ENCODE results near the gene AOX1.
"Not testable (repeated sequence)": the region's sequence is repeated elsewhere in the genome, so short reads cannot be mapped to it uniquely, and the experiment has no call there.

AOX1 gene

GRCh38 chr2:200631287-200631686 is 45.5 kb downstream of the AOX1 start:
- DNase-seq = no peak

- DNase-seq = no peak
Observed at GRCh38 chr2:200634231-200634964, 48.6 kb downstream of the AOX1 start.

- no peak for DNase-seq
Observed at GRCh38 chr2:200635251-200635650, 49.4 kb downstream of the AOX1 start.

DNA sequence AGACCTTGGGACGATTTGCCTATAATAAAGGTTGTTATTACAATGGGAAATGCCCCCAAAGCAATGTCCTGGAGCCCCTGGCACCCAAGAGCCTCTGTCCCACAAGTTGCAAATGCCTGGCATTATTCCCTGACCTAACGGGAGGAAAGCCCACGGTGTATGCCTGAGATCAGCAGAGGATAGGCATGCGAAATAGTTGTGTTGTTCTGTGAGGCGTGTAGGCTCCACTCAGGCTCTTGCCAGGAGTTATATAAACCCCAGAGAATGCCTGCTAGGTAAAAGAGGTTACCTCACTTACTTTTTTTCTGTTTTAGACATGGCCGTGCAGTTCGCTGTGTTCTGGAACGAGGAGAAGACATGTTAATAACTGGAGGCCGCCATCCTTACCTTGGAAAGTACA is 52.1 kb downstream of the AOX1 start:
- no peak for DNase-seq

DNA sequence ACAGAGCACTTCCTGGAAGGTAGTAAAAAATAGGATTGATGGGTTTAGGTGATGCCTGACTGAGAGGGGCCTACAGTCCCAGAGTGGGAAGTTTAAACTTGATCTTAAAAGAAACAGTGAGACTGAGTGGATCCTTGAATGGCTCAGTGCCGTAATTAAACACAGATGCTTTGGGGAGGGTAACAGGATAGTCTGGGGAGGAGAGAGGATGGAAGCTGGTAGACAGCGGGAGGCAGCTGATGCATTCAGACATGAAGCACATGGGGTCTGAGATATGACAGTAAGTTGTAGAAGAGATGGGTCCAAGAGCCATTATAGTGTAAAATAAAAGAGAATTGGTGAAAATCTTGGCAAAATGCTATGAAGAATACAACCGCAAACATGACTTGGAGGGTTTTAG is 54.4 kb downstream of the AOX1 start:
- no peak for DNase-seq

- no peak for DNase-seq
Observed at GRCh38 chr2:200640901-200641300, 55.1 kb downstream of the AOX1 start.

DNA sequence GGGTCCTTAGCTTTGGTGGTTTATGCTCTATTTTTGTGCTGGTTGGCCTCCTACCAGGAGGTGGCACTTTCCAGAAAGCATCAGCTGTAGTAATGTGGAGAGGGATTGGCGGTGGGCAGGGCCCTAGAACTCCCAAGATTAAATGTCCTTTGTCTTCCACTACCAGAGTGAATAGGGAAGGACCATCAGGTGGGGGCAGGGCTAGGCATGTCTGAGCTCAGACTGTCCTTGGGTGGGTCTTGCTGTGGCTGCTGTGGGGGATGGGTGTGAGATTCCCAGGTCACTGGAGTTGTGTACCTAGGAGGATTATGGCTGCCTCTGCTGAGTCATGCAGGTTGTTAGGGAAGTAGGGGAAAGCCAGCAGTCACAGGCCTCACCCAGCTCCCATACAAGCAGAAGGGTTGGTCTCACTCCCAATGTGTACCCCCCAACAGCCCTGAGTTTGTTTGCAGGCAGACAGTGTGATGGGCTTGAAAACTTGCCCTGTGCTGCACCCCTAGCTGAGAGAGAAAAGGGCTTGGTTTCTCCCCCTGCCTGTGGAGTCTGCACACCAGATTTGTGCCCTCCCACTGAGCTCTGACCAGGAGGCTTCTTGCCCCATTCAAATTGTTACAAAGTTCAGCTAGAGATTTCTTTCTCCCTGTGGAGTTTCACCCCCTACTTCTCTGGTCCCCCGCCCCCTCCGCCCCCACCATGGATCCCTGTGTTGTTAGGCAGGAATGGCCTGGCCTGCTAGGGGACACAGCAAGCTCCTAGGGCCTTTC is 62.9 kb downstream of the AOX1 start:
- not testable (repeated sequence) for DNase-seq

- DNase-seq = no peak
Observed at GRCh38 chr2:200649724-200650123, 63.9 kb downstream of the AOX1 start.

- DNase-seq = no peak
Observed at GRCh38 chr2:200650195-200650594, 64.4 kb downstream of the AOX1 start.

DNA sequence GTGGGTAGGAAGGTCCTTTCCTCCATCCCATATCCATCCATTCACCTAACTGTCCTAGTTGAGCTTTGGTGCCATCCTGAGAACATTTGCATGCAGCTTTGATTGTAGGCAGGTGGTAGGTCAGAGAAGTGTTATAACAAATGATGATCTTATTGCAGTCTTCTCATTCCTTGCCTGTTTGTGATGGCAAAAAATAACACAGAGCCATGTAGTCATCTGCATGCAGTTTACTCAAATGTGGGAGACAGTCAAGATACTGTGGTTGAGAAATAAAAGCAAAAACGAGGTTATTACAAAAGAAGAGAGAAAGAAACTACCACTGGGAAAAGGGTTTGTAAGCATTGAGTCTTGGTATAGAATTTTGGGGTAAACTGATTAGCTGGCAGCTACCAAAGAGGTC is 66.3 kb downstream of the AOX1 start:
- DNase-seq = no peak

DNA sequence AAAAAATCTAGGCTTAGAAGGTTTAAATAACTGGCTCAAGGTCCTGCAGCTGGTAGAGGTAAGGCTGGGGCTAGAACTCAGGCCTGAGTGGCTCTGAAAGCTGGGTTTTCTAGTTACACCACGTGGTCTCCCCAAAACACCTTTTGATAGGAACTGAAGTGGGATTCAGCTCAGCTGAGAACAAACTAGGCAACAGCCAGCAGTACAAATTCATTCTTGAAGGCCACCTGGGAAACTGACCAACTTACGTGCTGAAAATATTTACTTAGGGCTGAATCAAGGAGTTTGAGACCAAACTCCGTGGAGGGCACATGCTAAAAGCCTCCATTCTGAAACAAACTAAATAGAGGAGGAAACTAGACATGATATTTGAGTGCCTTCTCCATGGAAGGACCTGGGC is 67.2 kb downstream of the AOX1 start:
- no peak for DNase-seq

DNA sequence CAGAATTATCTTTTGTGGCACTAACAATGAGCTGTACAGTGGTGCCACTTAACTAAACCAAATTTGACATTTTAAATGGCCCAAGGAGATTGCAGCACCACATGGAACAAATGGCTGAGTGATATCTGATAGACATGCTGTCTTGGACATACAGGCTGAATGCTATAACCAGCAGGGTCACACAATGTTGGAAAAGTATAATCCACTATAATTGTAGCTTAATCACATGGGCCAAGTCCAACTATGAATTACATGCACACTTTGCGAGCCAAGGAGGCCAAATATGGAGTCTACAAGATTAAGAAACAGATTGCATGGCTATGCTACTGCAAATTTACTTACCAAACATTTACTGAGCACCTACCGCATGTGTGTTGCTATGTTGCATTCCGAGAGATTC is 69.0 kb downstream of the AOX1 start:
- no peak for DNase-seq

DNA sequence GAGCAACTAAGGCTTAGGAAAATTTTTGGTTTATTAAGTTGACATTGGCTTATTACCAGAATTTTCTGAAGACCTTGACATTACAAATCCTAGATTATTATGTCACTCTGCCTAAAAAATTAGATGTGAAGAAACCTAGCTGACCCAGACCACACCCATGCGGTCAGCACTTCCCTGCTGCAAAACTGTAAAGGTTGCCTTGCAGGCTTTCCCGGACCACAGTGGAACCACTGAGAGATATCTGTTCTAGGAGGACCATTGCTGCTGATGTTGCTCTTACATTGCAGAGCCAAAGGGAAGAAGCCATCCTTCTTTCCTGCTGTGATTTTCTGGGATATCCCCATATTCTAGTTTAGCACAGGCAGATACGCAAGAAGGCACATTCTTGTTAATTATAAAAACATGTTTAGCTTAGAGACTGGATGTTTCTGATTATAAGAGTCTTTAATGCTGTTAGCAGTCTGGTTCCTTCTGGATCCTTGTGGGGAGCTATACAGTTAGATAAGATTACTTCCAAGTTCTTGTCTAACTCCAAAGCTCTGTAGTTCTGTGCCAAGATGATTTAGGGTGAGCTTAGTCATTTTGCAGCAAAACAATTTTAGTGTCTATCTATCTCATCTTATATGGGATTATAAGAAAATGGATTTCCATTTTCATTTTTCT is 70.2 kb downstream of the AOX1 start:
- DNase-seq = no peak

DNA sequence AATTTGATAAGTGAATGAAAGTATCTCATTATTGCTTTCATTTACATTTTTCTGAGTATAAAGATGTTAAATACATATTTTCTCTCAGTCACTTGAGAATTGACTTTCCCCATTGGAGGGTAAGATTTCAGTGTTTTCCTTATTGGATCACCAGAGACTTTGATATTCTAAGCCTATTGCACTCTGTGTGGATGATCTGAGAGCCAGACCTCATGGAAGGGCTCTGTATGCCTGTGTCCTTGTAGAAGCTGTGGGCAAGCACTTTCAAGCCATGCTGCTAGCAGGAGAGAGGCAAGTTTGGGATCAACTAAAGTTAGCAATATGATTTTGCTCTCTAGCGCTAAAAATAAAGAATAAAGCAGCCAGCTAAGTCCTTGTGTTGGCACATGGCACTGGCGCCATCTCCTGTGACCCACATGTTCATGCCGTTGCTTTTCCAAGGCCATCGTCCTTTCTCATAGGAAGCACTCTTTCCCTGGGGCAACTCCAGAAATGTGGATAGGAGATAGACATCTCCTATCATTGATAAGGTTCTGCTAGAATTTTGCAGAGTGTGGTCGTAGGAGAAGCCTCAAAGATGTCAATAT is 72.6 kb downstream of the AOX1 start:
- no peak for DNase-seq

GRCh38 chr2:200659410-200659809 is 73.6 kb downstream of the AOX1 start:
- no peak for DNase-seq

DNA sequence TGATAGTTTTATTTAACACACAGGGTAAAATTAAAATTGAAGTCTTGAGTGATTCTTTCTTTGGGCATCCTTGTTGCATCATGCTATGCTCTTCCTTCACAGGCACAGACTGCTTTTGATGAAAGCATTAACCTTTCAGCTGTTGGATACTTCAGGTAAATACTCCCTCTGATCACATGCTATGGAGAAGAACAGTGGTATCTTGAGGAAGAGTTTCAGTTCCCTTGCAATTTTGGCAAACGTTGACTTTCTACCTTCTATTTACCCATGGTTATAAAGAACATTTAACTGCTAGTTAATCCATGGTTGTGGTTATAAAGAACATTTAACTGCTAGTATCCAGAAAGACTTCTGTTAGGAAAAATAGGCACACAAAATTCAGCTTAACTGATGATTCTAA is 75.7 kb downstream of the AOX1 start:
- no peak for DNase-seq

DNA sequence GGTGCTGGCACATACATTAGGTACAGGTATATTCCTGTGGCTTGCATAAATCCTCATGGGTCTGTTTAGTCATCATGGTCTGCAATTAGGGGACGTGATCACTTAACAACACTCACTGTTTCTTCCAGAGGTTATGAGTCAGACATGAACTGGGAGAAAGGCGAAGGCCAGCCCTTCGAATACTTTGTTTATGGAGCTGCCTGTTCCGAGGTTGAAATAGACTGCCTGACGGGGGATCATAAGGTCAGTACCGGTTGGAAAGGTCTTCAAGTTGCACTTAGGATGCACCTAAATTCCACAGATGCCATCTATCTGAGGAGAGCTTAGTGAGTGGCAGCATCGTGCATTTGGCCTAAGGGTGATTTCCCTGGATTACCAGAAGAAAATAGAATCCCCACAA is 76.9 kb downstream of the AOX1 start:
- no peak for DNase-seq

GRCh38 chr2:200664770-200665494 is 79.1 kb downstream of the AOX1 start:
- no peak for DNase-seq

- no peak for DNase-seq
Observed at GRCh38 chr2:200665626-200666453, 80.0 kb downstream of the AOX1 start.

GRCh38 chr2:200667413-200667812 is 81.6 kb downstream of the AOX1 start:
- DNase-seq = no peak

- no peak for DNase-seq
Observed at GRCh38 chr2:200668478-200668877, 82.7 kb downstream of the AOX1 start.

DNA sequence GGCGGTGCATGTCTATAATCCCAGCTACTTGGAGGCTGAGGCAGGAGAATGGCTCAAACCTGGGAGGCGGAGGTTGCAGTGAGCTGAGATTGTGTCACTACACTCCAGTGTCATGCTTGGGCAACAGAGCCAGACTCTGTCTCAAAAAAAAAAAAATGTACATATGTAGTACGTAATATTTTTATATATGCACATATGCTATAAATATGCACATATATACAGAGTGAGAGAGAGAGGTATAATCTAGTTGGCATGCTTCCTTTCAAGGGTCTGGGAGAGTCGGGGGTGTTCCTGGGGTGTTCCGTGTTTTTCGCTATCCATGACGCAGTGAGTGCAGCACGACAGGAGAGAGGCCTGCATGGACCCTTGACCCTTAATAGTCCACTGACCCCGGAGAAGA is 83.5 kb downstream of the AOX1 start:
- no peak for DNase-seq
